ENCODE data around the gene SV2A.
"Not testable (repeated sequence)": the region's sequence is repeated elsewhere in the genome, so short reads cannot be mapped to it uniquely, and the experiment has no call there.

The SV2A gene

DNA sequence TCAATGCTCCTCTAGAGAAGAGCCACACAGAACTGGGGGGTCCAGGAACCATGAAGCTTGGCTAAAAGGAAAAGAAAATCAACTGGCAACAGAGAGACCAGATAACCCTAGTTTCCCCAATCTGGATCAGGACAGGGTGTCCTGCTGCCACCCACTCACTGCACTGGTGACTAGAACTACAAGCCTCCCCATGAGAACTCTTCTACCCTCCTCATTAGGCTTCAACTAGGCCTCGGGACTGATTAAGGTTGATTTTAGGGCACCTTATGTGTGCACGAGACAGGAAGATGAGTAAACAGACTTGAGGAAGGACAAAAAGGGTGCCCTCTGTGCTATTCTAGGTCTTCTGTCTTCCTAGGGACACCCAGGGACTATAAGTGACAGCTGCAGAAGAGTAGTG is 12.2 kb upstream of the SV2A start:
- DNase-seq (ENCODE audit: low read depth in 2 of 2), result no peak

DNA sequence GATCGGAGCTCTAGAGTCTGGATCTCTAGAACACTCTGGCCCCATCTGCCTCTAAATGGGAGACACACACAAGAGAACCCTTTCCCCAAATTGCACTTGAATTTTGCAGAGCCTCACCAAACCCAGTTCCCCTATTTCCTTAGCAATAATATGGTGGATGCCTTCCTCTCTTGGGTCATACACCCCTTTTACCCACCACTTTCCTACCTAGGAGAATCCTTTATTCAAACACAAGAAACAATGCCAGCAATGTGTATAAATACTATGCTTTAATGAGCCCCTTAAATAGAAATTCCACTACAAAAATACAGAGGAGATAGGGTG is 10.7 kb upstream of the SV2A start:
- no peak for DNase-seq (ENCODE audit: low read depth in 2 of 2)

DNA sequence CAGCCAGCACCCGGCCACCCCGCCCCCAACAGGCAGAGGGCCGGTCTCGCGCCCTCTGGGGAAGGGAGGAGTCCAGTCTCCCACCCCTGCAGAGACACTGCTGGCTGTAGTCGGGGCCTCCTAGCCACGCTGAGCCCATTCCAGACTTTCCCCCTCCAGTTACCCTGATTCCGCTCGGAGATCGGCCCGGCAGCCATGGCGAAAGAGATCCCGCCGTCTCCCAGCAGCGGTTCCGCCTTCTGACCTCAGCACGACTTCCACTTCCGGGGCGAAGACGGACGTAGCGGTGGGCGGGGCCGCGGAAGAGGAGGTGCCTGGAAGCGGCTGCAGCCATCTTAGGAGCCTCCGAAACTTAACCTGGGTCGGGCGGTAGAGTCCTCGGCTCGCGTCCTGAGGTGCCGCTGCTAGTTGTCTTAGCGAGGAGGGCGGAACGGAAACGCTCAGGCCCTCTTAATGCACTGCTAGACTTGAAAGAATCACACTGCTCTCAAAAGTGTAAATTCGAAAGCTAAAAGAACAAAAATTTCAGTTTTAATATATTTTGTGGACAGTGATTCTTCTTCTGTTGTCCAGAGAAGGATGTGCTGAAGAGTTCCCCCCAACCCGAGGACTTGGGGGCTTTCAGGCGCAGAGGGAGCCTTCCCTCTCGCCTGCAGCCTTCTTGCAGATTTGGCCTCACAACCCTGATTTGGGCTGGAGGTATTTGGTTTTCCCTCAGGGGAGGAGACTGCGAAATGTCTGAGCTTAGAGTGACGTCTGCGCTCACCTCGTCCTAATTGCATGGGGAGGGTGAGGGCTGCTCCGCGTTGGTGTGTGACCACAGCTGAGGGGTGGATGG is 10.1 kb upstream of the SV2A start, which contains the start of gene SF3B4:
TSS of gene SF3B4 (minus strand) at position 241 of the 838 bp plus-strand sequence. CDS start at position 197, 44 bp downstream.
- peak; percentile 86 to 91 for DNase-seq (ENCODE audit: low read depth in 2 of 2)

- no peak for DNase-seq (ENCODE audit: low read depth in 2 of 2)
These were observed 9.5 kb upstream of the SV2A start for GRCh38 chr1:149927056-149927562.

DNA sequence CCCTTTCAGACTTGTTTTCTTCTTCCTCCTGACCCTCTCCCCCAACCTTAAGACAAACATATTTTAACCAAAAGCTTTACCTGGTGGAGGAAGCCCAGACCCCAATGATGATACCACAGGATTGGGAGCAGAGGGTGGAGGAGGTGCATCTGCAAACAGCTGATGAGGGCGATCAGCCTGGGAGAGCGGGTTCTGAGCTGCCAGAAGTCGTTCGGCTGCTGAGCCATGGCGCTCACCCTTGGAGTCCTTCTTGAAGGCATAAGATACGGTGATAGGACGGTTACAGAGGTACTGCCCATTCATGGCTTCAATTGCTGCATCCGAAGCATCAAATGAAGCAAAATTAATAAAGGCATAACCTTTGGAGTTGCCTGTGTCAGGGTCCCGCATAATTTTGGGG is 8.7 kb upstream of the SV2A start:
- DNase-seq (ENCODE audit: low read depth in 2 of 2), result no peak

GRCh38 chr1:149925751-149926150 is 8.1 kb upstream of the SV2A start:
- DNase-seq (ENCODE audit: low read depth in 2 of 2), result no peak

DNA sequence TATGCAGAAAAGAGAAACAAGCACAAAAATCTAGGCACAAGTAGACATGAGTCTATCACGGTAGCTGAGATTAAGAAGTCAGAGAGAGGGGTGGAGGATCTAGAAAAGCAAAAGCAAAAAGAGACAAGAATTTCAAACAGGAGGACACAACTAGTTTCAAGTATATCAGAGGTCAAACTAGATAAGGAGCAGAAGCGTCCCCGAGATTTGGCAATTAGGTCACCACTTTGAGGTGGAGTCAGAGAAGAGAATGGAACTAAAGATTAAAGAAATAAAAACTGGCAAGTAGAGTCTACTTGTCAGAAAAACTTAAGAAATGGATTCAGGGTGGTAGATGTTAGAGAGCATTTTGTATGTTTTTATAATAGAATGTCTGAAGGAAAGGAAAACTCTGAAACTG is 7.7 kb upstream of the SV2A start:
- DNase-seq (ENCODE audit: low read depth in 2 of 2), result no peak

DNA sequence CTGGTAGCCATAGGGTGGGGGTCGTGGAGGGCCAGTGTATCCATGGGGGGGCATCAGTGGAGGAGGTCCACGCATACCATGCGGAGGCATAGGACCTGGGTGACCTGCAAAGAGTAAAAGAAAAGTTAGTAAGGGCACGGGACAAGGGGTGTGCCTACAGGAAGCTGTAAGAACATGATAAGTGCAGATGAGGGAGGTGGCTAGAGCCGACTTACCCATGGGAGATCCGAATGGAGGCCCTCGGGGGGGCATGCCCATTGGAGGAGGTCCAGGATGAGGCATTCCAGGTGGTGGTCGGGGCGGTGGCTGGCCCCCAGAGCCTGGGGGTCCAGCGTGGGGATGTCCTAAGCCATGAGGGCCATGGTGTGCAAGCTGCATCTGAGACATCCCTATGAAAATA is 6.0 kb upstream of the SV2A start:
- no peak for DNase-seq (ENCODE audit: low read depth in 2 of 2)

DNA sequence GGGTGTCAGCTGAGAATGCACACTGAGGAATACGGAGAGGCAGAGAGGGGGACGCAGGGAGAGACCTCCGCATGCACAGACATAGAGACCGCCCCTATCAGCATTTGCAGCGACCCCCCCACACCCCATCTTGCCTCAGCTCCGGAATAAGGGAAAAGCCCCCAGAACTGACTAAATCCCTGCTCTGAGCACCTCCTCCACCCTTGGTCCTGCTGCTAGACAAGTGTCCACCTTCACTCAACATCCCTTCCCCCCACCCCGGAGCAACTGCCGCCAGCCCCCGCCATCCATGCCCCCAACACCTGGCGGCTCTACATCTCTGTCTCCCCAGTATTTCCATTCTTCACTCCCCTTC is 769 bp downstream of the SV2A start:
- DNase-seq (ENCODE audit: low read depth in 2 of 2), result no peak

DNA sequence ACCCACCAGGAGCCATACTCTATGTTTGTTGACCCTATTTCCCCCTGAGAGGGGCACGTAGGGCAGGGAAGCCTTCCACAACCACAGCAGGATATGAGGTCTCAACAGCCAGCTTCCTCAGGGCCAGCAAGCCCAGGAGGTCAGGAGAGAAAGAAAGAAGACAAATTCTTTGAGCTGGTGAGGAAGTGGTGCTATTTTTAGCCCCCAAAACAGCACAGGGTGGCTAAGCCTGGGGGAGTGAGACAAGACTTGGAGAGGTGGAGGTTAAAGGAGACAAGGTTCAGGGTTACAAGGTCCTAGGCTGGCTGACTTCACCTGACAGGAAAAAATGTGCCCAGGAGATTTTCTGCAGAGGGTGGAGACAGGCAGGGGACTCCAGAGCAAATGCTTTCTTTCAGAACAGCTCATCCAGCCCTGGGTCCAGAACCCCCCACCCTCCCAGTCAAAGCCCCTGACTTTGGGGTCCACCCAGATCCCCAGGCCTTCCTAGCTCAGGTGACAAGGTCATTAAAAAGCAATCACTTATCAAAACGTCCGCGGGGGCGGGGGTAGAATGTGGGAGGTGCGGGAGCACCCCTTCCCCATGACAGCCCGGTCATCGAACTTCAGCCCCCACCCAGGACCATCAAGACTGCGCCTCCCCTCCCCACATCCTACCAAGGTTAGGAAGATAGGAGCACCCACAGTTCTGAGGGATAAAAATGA is 1.3 kb downstream of the SV2A start:
- DNase-seq (ENCODE audit: low read depth in 2 of 2), result no peak

GRCh38 chr1:149915429-149916192 is 2.0 kb downstream of the SV2A start:
- no peak for DNase-seq (ENCODE audit: low read depth in 2 of 2)

GRCh38 chr1:149914545-149914944 is 3.1 kb downstream of the SV2A start:
- no peak for DNase-seq (ENCODE audit: low read depth in 2 of 2)

DNA sequence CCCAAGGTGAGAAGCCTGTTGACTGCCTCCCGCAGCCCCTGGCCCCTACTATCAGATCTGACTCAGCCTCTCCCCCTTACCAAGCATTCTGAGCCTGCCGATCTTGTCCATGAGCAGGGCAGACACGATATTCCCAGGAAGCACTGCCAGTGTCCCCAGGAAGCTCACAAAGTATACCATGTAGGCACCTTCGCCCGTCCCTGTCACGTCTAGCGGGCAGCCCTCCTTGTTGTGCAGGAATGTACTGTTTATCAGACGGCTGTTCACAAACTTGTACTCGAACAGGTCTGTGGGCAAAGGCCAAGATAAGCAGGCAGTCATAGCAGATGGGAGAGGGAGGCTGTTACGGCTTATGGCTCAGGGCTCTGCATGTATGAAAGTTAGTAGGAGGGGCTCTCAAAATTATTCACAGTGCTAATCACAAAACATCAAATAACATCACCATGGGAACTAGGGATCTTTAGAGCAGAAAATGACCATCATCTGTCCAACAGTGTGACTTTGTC is 11.0 kb downstream of the SV2A start:
- no peak for DNase-seq (ENCODE audit: low read depth in 2 of 2)

DNA sequence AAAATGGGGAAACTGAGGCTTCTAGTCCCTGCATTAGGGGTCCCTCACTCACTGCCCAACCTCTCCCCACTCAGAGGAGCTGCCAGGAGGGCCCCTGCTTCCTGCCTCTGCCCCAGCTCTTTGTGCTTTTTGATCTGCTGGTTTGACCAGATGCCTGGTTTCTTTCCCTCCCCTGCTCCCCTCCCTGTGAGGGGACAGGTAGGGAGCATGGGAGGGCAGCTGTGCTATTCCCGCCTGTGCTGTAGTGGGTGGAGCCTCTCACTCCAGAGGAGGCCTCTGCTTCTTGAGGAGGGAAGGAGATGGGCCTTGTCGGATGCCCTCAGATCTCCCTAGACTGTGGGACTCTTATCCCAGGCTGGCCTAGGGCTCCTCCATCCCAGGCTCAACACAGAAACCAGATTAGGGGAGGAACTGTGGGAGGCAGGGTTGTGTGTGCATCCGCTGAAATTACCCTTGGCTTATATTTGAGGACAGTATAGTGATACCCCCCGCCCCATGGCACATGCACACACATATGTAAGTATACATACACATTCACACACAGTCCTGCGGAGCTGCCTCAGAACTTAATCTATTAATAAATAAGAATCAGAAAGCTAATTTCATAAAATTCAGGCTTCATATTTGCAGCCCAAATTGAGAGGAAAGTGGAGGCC is 13.7 kb downstream of the SV2A start:
- no peak for DNase-seq (ENCODE audit: low read depth in 2 of 2)

- DNase-seq (ENCODE audit: low read depth in 2 of 2), result peak; percentile 45 to 49
These were observed 18.0 kb downstream of the SV2A start, which contains the start of gene BOLA1 for GRCh38 chr1:149899460-149900284. TSS of gene BOLA1 (plus strand) at chr1:149899568. CDS start at chr1:149900060, 492 bp downstream.

DNA sequence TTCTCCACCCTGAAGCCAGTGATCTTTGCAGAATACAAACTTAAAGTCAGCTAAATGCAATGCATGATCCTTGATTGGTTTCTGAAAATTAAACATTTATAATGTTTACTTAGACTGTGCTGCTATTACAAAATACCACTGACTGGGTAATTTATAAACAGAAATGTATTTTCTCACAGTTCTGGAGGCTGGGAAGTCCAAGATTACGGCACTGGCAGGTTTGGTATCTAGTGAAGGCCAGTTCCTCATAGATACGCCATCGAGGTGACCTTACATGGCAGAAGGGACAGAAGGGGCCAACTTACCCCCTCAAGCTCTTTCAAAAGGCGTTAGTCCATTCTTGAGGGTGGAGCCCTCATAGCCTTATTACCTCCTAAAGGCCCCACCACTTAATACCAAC is 21.1 kb downstream of the SV2A start:
- DNase-seq (ENCODE audit: low read depth in 2 of 2), result no peak

- no peak for DNase-seq (ENCODE audit: low read depth in 2 of 2)
These were observed 28.7 kb downstream of the SV2A start for GRCh38 chr1:149888999-149889289.

DNA sequence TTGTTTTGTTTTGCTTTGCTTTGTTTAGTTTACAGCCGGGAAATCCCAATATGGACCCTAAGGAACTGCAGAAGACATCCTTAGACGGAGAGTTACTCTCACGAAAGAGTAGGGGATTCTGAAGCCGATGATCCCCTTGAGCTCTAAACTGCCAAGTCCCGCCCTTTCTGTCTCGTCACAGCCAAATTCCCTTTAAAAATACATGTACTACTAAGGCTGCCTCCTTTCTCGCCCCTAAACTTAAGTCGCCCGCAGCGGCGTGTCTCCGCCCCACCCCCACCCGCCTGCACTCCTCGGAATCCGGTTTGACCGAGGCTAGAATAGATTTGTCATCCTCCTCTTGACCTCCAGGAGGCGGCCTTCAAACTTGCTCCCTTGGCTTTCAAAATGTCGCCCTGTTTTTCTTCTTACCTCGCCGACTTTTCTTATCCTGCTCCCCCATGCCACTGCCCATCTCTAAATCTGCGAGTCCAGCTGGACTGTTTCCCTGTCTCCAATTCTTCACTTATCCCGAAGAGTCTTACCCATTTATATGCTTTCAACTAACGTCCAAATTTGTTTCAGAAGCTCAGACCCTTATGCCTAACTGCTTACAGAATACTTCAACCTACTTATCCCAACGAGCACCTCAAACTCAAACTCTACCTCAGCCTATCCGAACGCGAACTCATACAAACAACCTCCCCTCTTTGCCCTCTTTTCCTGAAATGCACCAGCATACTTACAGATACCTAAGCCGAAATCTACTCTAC is 29.2 kb downstream of the SV2A start:
- DNase-seq (ENCODE audit: low read depth in 2 of 2), result peak; percentile 31 to 52

DNA sequence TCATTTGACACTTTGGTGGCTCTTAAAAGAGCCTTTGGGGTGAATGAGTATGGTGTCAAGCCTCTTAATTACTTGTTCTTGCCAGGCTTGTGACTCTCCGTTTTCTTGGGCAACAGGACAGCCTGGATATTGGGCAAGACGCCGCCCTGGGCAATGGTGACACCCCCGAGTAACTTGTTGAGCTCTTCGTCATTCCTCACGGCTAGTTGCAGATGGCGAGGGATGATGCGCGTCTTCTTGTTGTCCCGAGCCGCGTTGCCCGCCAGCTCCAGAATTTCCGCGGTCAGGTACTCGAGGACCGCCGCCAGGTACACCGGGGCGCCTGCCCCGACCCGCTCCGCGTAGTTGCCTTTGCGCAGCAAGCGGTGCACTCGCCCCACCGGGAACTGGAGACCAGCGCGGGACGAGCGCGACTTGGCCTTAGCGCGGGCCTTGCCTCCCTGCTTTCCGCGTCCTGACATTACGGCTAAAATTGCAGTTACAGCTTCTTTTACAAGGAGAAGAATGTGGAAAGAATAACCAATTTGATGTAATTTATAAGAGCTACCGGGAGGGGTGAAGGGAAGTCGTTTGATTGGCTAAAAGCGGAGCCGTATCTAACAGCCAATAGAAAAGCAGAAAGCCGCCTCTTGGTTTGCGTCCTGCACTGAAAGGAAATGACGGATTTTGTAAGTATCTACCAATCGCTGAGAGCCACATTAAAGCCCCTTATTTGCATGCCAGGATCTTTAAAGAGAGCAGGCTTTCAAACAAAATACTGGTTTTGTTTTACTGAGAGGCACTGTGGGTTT is 30.0 kb downstream of the SV2A start:
- peak; percentile 27 to 61 for DNase-seq (ENCODE audit: low read depth in 2 of 2)

DNA sequence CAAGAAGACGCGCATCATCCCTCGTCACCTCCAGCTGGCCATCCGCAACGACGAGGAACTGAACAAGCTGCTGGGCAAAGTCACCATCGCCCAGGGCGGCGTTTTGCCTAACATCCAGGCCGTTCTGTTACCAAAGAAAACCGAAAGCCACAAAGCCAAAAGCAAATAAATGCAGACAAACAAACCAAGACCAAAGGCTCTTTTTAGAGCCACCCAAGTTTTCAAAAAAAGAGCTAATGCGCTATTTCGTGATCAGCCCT is 30.5 kb downstream of the SV2A start:
- DNase-seq (ENCODE audit: low read depth in 2 of 2), result not testable (repeated sequence)

Data from stimulated activated CD4-positive, alpha-beta T cell treated with anti-CD3 and anti-CD28 coated beads, Interleukin-1b, Interleukin-23, amount 100 ng/mL, for 1 hour (primary cell).